DMS 273 (cell line): ENCODE data around the gene TCF12.

Source experiments
- DNase-seq: peaks from one replicate; lab custom pipeline; 2025; ENCODE audit not compliant: unreplicated experiment; lab: John Stamatoyannopoulos, UW

The TCF12 gene

GRCh38 chr15:57044970-57045369 is 126.5 kb downstream of the TCF12 start:
- DNase-seq: no peak

- DNase-seq: no peak
Measured at GRCh38 chr15:57045741-57046382, 127.4 kb downstream of the TCF12 start.

GRCh38 chr15:57048930-57049549 is 130.6 kb downstream of the TCF12 start:
- no peak for DNase-seq

GRCh38 chr15:57053470-57053869 is 135.0 kb downstream of the TCF12 start:
- DNase-seq: no peak

GRCh38 chr15:57054204-57054750 is 135.8 kb downstream of the TCF12 start:
- no peak for DNase-seq

- no peak for DNase-seq
Measured at GRCh38 chr15:57056357-57056756, 137.9 kb downstream of the TCF12 start.

- no peak for DNase-seq
Measured at GRCh38 chr15:57057134-57057930, 138.9 kb downstream of the TCF12 start.

GRCh38 chr15:57059026-57059660 is 140.7 kb downstream of the TCF12 start:
- no peak for DNase-seq

- no peak for DNase-seq
Measured at GRCh38 chr15:57060799-57061198, 142.4 kb downstream of the TCF12 start.

GRCh38 chr15:57061281-57061680 is 142.8 kb downstream of the TCF12 start:
- no peak for DNase-seq

GRCh38 chr15:57061696-57062095 is 143.3 kb downstream of the TCF12 start:
- DNase-seq: no peak

- DNase-seq: no peak
Measured at GRCh38 chr15:57064033-57064432, 145.6 kb downstream of the TCF12 start.

GRCh38 chr15:57069423-57069822 is 151.0 kb downstream of the TCF12 start:
- DNase-seq: no peak

GRCh38 chr15:57070674-57071073 is 152.2 kb downstream of the TCF12 start:
- no peak for DNase-seq

GRCh38 chr15:57079446-57079845 is 161.0 kb downstream of the TCF12 start:
- DNase-seq: no peak

- no peak for DNase-seq
Measured at GRCh38 chr15:57079931-57080620, 161.6 kb downstream of the TCF12 start.

- no peak for DNase-seq
Measured at GRCh38 chr15:57082054-57082728, 163.7 kb downstream of the TCF12 start.

- no peak for DNase-seq
Measured at GRCh38 chr15:57084192-57084591, 165.7 kb downstream of the TCF12 start.

- DNase-seq: no peak
Measured at GRCh38 chr15:57085267-57085666, 166.8 kb downstream of the TCF12 start.

GRCh38 chr15:57086857-57087427 is 168.5 kb downstream of the TCF12 start:
- no peak for DNase-seq
